ENCODE data around the gene SLC35E3.

The SLC35E3 gene

GRCh38 chr12:68767191-68767590, 21.2 kb downstream of the SLC35E3 start:
- FAIRE-seq (no peak), DNase-seq (ENCODE audit: insufficient read length, low spot score) (no peak)
- no peak for TF ChIP-seq POLR2A (IDR thresholded peaks at IDR 0.05; ENCODE audit: low read depth, low read length)
- TF ChIP-seq TAF1 (IDR thresholded peaks at IDR 0.05; ENCODE audit: low read depth, low read length): no peak
- no peak for TF ChIP-seq PAX5 (IDR thresholded peaks at IDR 0.05; ENCODE audit: insufficient read depth, low read length, severe bottlenecking)
- no peak for TF ChIP-seq POU2F2 (IDR thresholded peaks at IDR 0.05; ENCODE audit: low read depth, low read length)
- TF ChIP-seq SPI1 (IDR thresholded peaks at IDR 0.05; ENCODE audit: low read depth, low read length): no peak
- no peak for TF ChIP-seq POLR2AphosphoS5 (IDR thresholded peaks at IDR 0.05; ENCODE audit: low read depth, low read length)

- no peak for FAIRE-seq
- TF ChIP-seq POU2F2 (IDR thresholded peaks at IDR 0.05; ENCODE audit: low read depth, low read length) (no peak), TAF1 (IDR thresholded peaks at IDR 0.05; ENCODE audit: low read depth, low read length) (no peak), PAX5 (IDR thresholded peaks at IDR 0.05; ENCODE audit: insufficient read depth, low read length, severe bottlenecking) (no peak), SPI1 (IDR thresholded peaks at IDR 0.05; ENCODE audit: low read depth, low read length) (no peak), POLR2A (IDR thresholded peaks at IDR 0.05; ENCODE audit: low read depth, low read length) (no peak), POLR2AphosphoS5 (IDR thresholded peaks at IDR 0.05; ENCODE audit: low read depth, low read length) (no peak)
- DNase-seq (ENCODE audit: insufficient read length, low spot score): no peak
Measured at GRCh38 chr12:68768431-68768939, 22.5 kb downstream of the SLC35E3 start.

- FAIRE-seq (no peak), DNase-seq (ENCODE audit: insufficient read length, low spot score) (no peak)
- TF ChIP-seq POU2F2 (IDR thresholded peaks at IDR 0.05; ENCODE audit: low read depth, low read length) (no peak), TAF1 (IDR thresholded peaks at IDR 0.05; ENCODE audit: low read depth, low read length) (no peak), POLR2AphosphoS5 (IDR thresholded peaks at IDR 0.05; ENCODE audit: low read depth, low read length) (no peak), PAX5 (IDR thresholded peaks at IDR 0.05; ENCODE audit: insufficient read depth, low read length, severe bottlenecking) (no peak), SPI1 (IDR thresholded peaks at IDR 0.05; ENCODE audit: low read depth, low read length) (no peak), POLR2A (IDR thresholded peaks at IDR 0.05; ENCODE audit: low read depth, low read length) (no peak)
Measured at GRCh38 chr12:68769941-68770340, 24.0 kb downstream of the SLC35E3 start.

- no peak for TF ChIP-seq SPI1 (IDR thresholded peaks at IDR 0.05; ENCODE audit: low read depth, low read length)
- TF ChIP-seq PAX5 (IDR thresholded peaks at IDR 0.05; ENCODE audit: insufficient read depth, low read length, severe bottlenecking): no peak
- TF ChIP-seq TAF1 (IDR thresholded peaks at IDR 0.05; ENCODE audit: low read depth, low read length): no peak
- no peak for TF ChIP-seq POLR2AphosphoS5 (IDR thresholded peaks at IDR 0.05; ENCODE audit: low read depth, low read length)
- TF ChIP-seq POLR2A (IDR thresholded peaks at IDR 0.05; ENCODE audit: low read depth, low read length): no peak
- DNase-seq (ENCODE audit: insufficient read length, low spot score) (no peak), FAIRE-seq (no peak)
Measured at GRCh38 chr12:68771223-68771925, 25.4 kb downstream of the SLC35E3 start.

GRCh38 chr12:68772714-68773113, 26.7 kb downstream of the SLC35E3 start:
- no peak for TF ChIP-seq POLR2AphosphoS5 (IDR thresholded peaks at IDR 0.05; ENCODE audit: low read depth, low read length)
- TF ChIP-seq POU2F2 (IDR thresholded peaks at IDR 0.05; ENCODE audit: low read depth, low read length): no peak
- TF ChIP-seq POLR2A (IDR thresholded peaks at IDR 0.05; ENCODE audit: low read depth, low read length): no peak
- no peak for TF ChIP-seq SPI1 (IDR thresholded peaks at IDR 0.05; ENCODE audit: low read depth, low read length)
- TF ChIP-seq TAF1 (IDR thresholded peaks at IDR 0.05; ENCODE audit: low read depth, low read length): no peak
- no peak for TF ChIP-seq PAX5 (IDR thresholded peaks at IDR 0.05; ENCODE audit: insufficient read depth, low read length, severe bottlenecking)
- no peak for FAIRE-seq
- DNase-seq (ENCODE audit: insufficient read length, low spot score): no peak

- FAIRE-seq (no peak), DNase-seq (ENCODE audit: insufficient read length, low spot score) (no peak)
- no peak for TF ChIP-seq PAX5 (IDR thresholded peaks at IDR 0.05; ENCODE audit: insufficient read depth, low read length, severe bottlenecking)
- TF ChIP-seq POLR2A (IDR thresholded peaks at IDR 0.05; ENCODE audit: low read depth, low read length): no peak
- no peak for TF ChIP-seq POLR2AphosphoS5 (IDR thresholded peaks at IDR 0.05; ENCODE audit: low read depth, low read length)
- no peak for TF ChIP-seq TAF1 (IDR thresholded peaks at IDR 0.05; ENCODE audit: low read depth, low read length)
- no peak for TF ChIP-seq SPI1 (IDR thresholded peaks at IDR 0.05; ENCODE audit: low read depth, low read length)
- TF ChIP-seq POU2F2 (IDR thresholded peaks at IDR 0.05; ENCODE audit: low read depth, low read length): no peak
Measured at GRCh38 chr12:68773582-68773981, 27.6 kb downstream of the SLC35E3 start.

GRCh38 chr12:68775121-68775630, 29.2 kb downstream of the SLC35E3 start:
- DNase-seq (ENCODE audit: insufficient read length, low spot score) (no peak), FAIRE-seq (no peak)
- TF ChIP-seq PAX5 (IDR thresholded peaks at IDR 0.05; ENCODE audit: insufficient read depth, low read length, severe bottlenecking) (no peak), SPI1 (IDR thresholded peaks at IDR 0.05; ENCODE audit: low read depth, low read length) (no peak), POU2F2 (IDR thresholded peaks at IDR 0.05; ENCODE audit: low read depth, low read length) (no peak), POLR2A (IDR thresholded peaks at IDR 0.05; ENCODE audit: low read depth, low read length) (no peak), POLR2AphosphoS5 (IDR thresholded peaks at IDR 0.05; ENCODE audit: low read depth, low read length) (no peak), TAF1 (IDR thresholded peaks at IDR 0.05; ENCODE audit: low read depth, low read length) (no peak)

- no peak for DNase-seq (ENCODE audit: insufficient read length, low spot score)
- no peak for TF ChIP-seq POLR2A (IDR thresholded peaks at IDR 0.05; ENCODE audit: low read depth, low read length)
- no peak for TF ChIP-seq POU2F2 (IDR thresholded peaks at IDR 0.05; ENCODE audit: low read depth, low read length)
- TF ChIP-seq TAF1 (IDR thresholded peaks at IDR 0.05; ENCODE audit: low read depth, low read length): no peak
- no peak for TF ChIP-seq POLR2AphosphoS5 (IDR thresholded peaks at IDR 0.05; ENCODE audit: low read depth, low read length)
- FAIRE-seq: no peak
Measured at GRCh38 chr12:68776976-68777610, 31.1 kb downstream of the SLC35E3 start.

- FAIRE-seq (no peak), DNase-seq (ENCODE audit: insufficient read length, low spot score) (no peak)
- no peak for TF ChIP-seq PAX5 (IDR thresholded peaks at IDR 0.05; ENCODE audit: insufficient read depth, low read length, severe bottlenecking)
- no peak for TF ChIP-seq SPI1 (IDR thresholded peaks at IDR 0.05; ENCODE audit: low read depth, low read length)
- TF ChIP-seq POLR2AphosphoS5 (IDR thresholded peaks at IDR 0.05; ENCODE audit: low read depth, low read length): no peak
- no peak for TF ChIP-seq TAF1 (IDR thresholded peaks at IDR 0.05; ENCODE audit: low read depth, low read length)
- TF ChIP-seq POLR2A (IDR thresholded peaks at IDR 0.05; ENCODE audit: low read depth, low read length): no peak
- TF ChIP-seq POU2F2 (IDR thresholded peaks at IDR 0.05; ENCODE audit: low read depth, low read length): no peak
Measured at GRCh38 chr12:68779280-68779679, 33.3 kb downstream of the SLC35E3 start.

All from GM12891 (cell line).